ENCODE results near the gene AQP7. TPM values are rescaled to one million over a fixed set of nuclear protein-coding genes. Genes with fewer than 3 reads are reported as not detected.

Gene AQP7
- total and polyA plus RNA-seq, 9 of the 15 experiments (the other 6 are each of a cell fraction or from before 2014, with no cell fraction given), result 0.04 to 0.53 (median 0.07) TPM; not detected in 4

DNA sequence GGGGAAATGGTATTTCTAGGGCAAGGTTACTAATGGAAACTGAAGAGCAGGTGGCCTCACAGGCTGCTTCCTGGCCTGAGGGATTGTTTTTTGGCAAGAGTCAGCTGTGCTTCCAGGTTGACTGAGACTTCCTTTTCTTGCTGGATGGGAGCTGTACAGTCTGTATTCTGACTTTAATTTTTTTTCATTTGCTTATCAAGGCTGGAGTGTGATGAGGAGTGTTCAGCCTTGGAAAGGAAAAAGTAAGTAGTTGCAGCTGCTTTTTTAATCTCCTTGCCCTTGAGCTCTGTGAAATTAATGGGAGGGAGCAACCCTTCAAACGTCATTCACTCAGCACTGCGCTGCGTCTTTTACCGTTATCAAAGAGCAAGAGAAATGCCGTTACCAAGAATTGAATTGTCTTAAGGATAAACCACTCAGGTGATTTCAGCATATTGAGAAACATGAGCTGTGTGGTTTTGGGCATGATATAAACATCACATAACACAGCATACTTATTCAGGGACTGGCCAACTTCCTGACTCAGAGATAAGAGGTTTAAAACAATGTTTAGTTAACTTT, 47.6 kb downstream of the AQP7 start (continued):
- TF ChIP-seq, protein P1, sequence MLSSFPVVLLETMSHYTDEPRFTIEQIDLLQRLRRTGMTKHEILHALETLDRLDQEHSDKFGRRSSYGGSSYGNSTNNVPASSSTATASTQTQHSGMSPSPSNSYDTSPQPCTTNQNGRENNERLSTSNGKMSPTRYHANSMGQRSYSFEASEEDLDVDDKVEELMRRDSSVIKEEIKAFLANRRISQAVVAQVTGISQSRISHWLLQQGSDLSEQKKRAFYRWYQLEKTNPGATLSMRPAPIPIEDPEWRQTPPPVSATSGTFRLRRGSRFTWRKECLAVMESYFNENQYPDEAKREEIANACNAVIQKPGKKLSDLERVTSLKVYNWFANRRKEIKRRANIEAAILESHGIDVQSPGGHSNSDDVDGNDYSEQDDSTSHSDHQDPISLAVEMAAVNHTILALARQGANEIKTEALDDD (IDR thresholded peaks at IDR 0.05), result 0 out of 2 replicates have a peak, but pooled peaks have one; percentile 29
- TF ChIP-seq SOX6 (IDR thresholded peaks at IDR 0.05) (peak; percentile 52), MEIS2 (IDR thresholded peaks at IDR 0.05; ENCODE audit: partially characterized antibody) (peak; percentile 29)

DNA sequence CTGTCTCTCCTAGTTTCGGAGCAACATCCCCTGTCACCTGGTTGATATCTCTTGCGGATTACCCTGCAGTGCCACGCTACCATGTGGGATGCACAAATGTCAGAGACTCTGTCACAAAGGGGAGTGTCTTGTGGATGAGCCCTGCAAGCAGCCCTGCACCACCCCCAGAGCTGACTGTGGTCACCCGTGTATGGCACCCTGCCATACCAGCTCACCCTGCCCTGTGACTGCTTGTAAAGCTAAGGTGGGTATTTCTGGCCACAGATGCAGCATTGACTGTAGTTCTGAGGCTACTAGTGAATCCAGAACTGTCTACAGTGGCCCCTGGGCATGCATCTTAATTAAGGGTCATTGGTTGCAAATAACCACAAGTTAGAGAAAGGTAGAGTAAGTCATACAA, 50.8 kb downstream of the AQP7 start:
- Histone ChIP-seq H3K4me1 (replicated peaks in 1 of 2; ENCODE audit: control insufficient read depth in 2 of 2, insufficient read depth in 2 of 2, low read length in 2 of 2) (peaks cover 0 to 12% of the 10 kb centered on the region in 2 experiments; a peak in 4 of 5 replicates), H3K9ac (ENCODE audit: insufficient read depth in 1 of 2, low read depth in 2 of 2, low read length in 2 of 2) (no peak overlapping the region), H3K36me3 (ENCODE audit: control insufficient read depth, insufficient read depth, low read length) (peaks cover 47% of the 10 kb centered on the region), H3K27ac (ENCODE audit: extremely low read depth, low read depth, low read length) (no peak overlapping the region), H3K4me3 (no peak overlapping the region), H2AFZ (ENCODE audit: low read depth, low read length) (no peak overlapping the region), H3K4me2 (ENCODE audit: insufficient read depth, low read length) (no peak overlapping the region), H4K20me1 (replicated peaks; ENCODE audit: control insufficient read depth, insufficient read depth, low read length) (no peaks in the 10 kb centered on the region), H3K79me2 (ENCODE audit: control insufficient read depth, insufficient read depth, low read length) (no peaks in the 10 kb centered on the region), H3K9me3 (replicated peaks; ENCODE audit: control insufficient read depth, insufficient read depth, low read depth, low read length) (no peaks in the 10 kb centered on the region; the same call in 1 of the 2 replicates), H3K27me3 (ENCODE audit: control insufficient read depth in 2 of 2, insufficient read depth in 2 of 2, low read length in 2 of 2) (no peaks in the 10 kb centered on the region), H3K9me1 (ENCODE audit: control insufficient read depth, insufficient read depth, low read length) (no peaks in the 10 kb centered on the region)
- ATAC-seq (no peak), DNase-seq (ENCODE audit: extremely low read depth in 1 of 4, low spot score in 3 of 4) (no peak), FAIRE-seq (no peak)
- CTCF ChIA-PET (ENCODE audit: low intra/inter-chr PET ratio), result no interaction called here
- POLR2A ChIA-PET, result interaction anchor here (1.2 kb wide), 1 partner anchor 42 kb away, joined by 3 read pairs; no protein-coding TSS in a partner anchor
- in situ Hi-C loops (cut with MboI), result no loop called here
- BruUV-seq (replicated peaks), result no TSS peak
- intact Hi-C loops (cut with micrococcal nuclease), result no loop called here
- TF ChIP-seq MEF2A (IDR thresholded peaks at IDR 0.05; ENCODE audit: control insufficient read depth, low read depth, low read length) (no peak), KAT2B (IDR thresholded peaks at IDR 0.05; ENCODE audit: low read depth, low read length) (no peak), KLF1 (tag; IDR thresholded peaks at IDR 0.05) (no peak), HEY1 (CRISPR knock-in tag; IDR thresholded peaks at IDR 0.05; ENCODE audit: borderline replicate concordance) (no peak), NFRKB (IDR thresholded peaks at IDR 0.05; ENCODE audit: low read depth) (no peak), HDAC6 (IDR thresholded peaks at IDR 0.05; ENCODE audit: low read depth, low read length) (no peak), KDM5B (IDR thresholded peaks at IDR 0.05; ENCODE audit: insufficient replicate concordance, low read depth, low read length) (no peak), DIDO1 (tag; IDR thresholded peaks at IDR 0.05; ENCODE audit: low read depth) (no peak), JUN (IDR thresholded peaks at IDR 0.05; ENCODE audit: borderline replicate concordance, low read depth, low read length) (no peak), JUN (CRISPR knock-in tag; IDR thresholded peaks at IDR 0.05; ENCODE audit: borderline replicate concordance) (no peak), ZNF589 (CRISPR knock-in tag; IDR thresholded peaks at IDR 0.05; ENCODE audit: low read depth) (no peak), CHD2 (IDR thresholded peaks at IDR 0.05; ENCODE audit: low read depth, low read length) (no peak)
- TF ChIP-seq, protein P2, sequence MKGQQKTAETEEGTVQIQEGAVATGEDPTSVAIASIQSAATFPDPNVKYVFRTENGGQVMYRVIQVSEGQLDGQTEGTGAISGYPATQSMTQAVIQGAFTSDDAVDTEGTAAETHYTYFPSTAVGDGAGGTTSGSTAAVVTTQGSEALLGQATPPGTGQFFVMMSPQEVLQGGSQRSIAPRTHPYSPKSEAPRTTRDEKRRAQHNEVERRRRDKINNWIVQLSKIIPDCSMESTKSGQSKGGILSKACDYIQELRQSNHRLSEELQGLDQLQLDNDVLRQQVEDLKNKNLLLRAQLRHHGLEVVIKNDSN (CRISPR knock-in tag; IDR thresholded peaks at IDR 0.05), result no peak
- TF ChIP-seq, protein P3, sequence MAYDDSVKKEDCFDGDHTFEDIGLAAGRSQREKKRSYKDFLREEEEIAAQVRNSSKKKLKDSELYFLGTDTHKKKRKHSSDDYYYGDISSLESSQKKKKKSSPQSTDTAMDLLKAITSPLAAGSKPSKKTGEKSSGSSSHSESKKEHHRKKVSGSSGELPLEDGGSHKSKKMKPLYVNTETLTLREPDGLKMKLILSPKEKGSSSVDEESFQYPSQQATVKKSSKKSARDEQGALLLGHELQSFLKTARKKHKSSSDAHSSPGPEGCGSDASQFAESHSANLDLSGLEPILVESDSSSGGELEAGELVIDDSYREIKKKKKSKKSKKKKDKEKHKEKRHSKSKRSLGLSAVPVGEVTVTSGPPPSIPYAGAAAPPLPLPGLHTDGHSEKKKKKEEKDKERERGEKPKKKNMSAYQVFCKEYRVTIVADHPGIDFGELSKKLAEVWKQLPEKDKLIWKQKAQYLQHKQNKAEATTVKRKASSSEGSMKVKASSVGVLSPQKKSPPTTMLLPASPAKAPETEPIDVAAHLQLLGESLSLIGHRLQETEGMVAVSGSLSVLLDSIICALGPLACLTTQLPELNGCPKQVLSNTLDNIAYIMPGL (CRISPR knock-in tag; IDR thresholded peaks at IDR 0.05), result no peak
- TF ChIP-seq, protein P4, sequence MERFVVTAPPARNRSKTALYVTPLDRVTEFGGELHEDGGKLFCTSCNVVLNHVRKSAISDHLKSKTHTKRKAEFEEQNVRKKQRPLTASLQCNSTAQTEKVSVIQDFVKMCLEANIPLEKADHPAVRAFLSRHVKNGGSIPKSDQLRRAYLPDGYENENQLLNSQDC (CRISPR knock-in tag; IDR thresholded peaks at IDR 0.05), result no peak
- 79% methylated on average over 4 of the region's 4 CpGs for WGBS (ENCODE audit: insufficient coverage, low coverage, missing lambda C conversion rate)
